ENCODE data around the gene ALAD.
A peak's percentile ranks its signal among the peaks of the same experiment; 100 is the strongest.
"Not testable (repeated sequence)": the region's sequence is repeated elsewhere in the genome, so short reads cannot be mapped to it uniquely, and the experiment has no call there.

The ALAD gene

GRCh38 chr9:113421726-113422125, 20.6 kb upstream of the ALAD start:
- H3K9ac ChIP-seq (ENCODE audit: low read depth, low read length), result no peak overlapping the region
- no peak overlapping the region for H3K4me3 ChIP-seq (ENCODE audit: low read length)
- H3K9me3 ChIP-seq (replicated peaks; ENCODE audit: low read length), result no peaks in the 10 kb centered on the region
- no peaks in the 10 kb centered on the region for H3K36me3 ChIP-seq (ENCODE audit: insufficient read depth, low read length)
- no peak overlapping the region for H3K4me2 ChIP-seq (ENCODE audit: low read length)
- peaks cover 25% of the 10 kb centered on the region for H3K27me3 ChIP-seq (ENCODE audit: control insufficient read depth, insufficient read depth, low read length)
- H3K4me1 ChIP-seq (ENCODE audit: control insufficient read depth, insufficient read depth, low read length), result no peaks in the 10 kb centered on the region

- Histone ChIP-seq H3K4me1 (ENCODE audit: control insufficient read depth, insufficient read depth, low read length) (no peaks in the 10 kb centered on the region), H3K36me3 (ENCODE audit: insufficient read depth, low read length) (no peaks in the 10 kb centered on the region), H3K4me3 (ENCODE audit: low read length) (no peak overlapping the region), H3K9ac (ENCODE audit: low read depth, low read length) (no peak overlapping the region), H3K4me2 (ENCODE audit: low read length) (no peak overlapping the region), H3K9me3 (replicated peaks; ENCODE audit: low read length) (no peaks in the 10 kb centered on the region), H3K27me3 (ENCODE audit: control insufficient read depth, insufficient read depth, low read length) (peaks cover 4% of the 10 kb centered on the region)
Observed at GRCh38 chr9:113417370-113417769, 16.3 kb upstream of the ALAD start.

- no peaks in the 10 kb centered on the region for H3K36me3 ChIP-seq (ENCODE audit: insufficient read depth, low read length)
- no peaks in the 10 kb centered on the region for H3K4me1 ChIP-seq (ENCODE audit: control insufficient read depth, insufficient read depth, low read length)
- H3K9ac ChIP-seq (ENCODE audit: low read depth, low read length), result no peak overlapping the region
- H3K4me2 ChIP-seq (ENCODE audit: low read length), result no peak overlapping the region
- no peak overlapping the region for H3K4me3 ChIP-seq (ENCODE audit: low read length)
- no peaks in the 10 kb centered on the region for H3K9me3 ChIP-seq (replicated peaks; ENCODE audit: low read length)
- peaks cover 4% of the 10 kb centered on the region for H3K27me3 ChIP-seq (ENCODE audit: control insufficient read depth, insufficient read depth, low read length)
Observed at GRCh38 chr9:113416149-113416721, 15.2 kb upstream of the ALAD start.

- Histone ChIP-seq H3K27me3 (ENCODE audit: control insufficient read depth, insufficient read depth, low read length) (no peaks in the 10 kb centered on the region), H3K4me2 (ENCODE audit: low read length) (peak within 1 kb of the TSS; percentile 91), H3K9ac (ENCODE audit: low read depth, low read length) (peak within 1 kb of the TSS; percentile 98), H3K4me1 (ENCODE audit: control insufficient read depth, insufficient read depth, low read length) (peaks cover 5% of the 10 kb centered on the region), H3K36me3 (ENCODE audit: insufficient read depth, low read length) (peaks cover 19% of the 10 kb centered on the region), H3K9me3 (replicated peaks; ENCODE audit: low read length) (no peaks in the 10 kb centered on the region), H3K4me3 (ENCODE audit: low read length) (peak within 1 kb of the TSS; percentile 89)
Observed at GRCh38 chr9:113410207-113410864, 9.3 kb upstream of the ALAD start, which contains the start of the genes C9orf43 and POLE3. Gene C9orf43, plus strand, starts transcription at chr9:113410747. Its CDS starts 2,747 bp downstream, at chr9:113413494. Gene POLE3, minus strand, starts transcription at chr9:113410675. Its CDS starts 382 bp downstream, at chr9:113410293.

- Histone ChIP-seq H3K9me3 (replicated peaks; ENCODE audit: low read length) (no peaks in the 10 kb centered on the region), H3K36me3 (ENCODE audit: insufficient read depth, low read length) (peaks cover 19% of the 10 kb centered on the region), H3K4me1 (ENCODE audit: control insufficient read depth, insufficient read depth, low read length) (peaks cover 5% of the 10 kb centered on the region), H3K27me3 (ENCODE audit: control insufficient read depth, insufficient read depth, low read length) (no peaks in the 10 kb centered on the region), H3K4me3 (ENCODE audit: low read length) (peak overlapping the region; percentile 89), H3K9ac (ENCODE audit: low read depth, low read length) (peak overlapping the region; percentile 98), H3K4me2 (ENCODE audit: low read length) (peak overlapping the region; percentile 91)
Observed at GRCh38 chr9:113409883-113410206, 8.8 kb upstream of the ALAD start.

GRCh38 chr9:113409481-113409880, 8.4 kb upstream of the ALAD start:
- Histone ChIP-seq H3K4me3 (ENCODE audit: low read length) (peak overlapping the region; percentile 89), H3K27me3 (ENCODE audit: control insufficient read depth, insufficient read depth, low read length) (no peaks in the 10 kb centered on the region), H3K4me2 (ENCODE audit: low read length) (peak overlapping the region; percentile 91), H3K36me3 (ENCODE audit: insufficient read depth, low read length) (peaks cover 19% of the 10 kb centered on the region), H3K4me1 (ENCODE audit: control insufficient read depth, insufficient read depth, low read length) (peaks cover 5% of the 10 kb centered on the region), H3K9me3 (replicated peaks; ENCODE audit: low read length) (no peaks in the 10 kb centered on the region), H3K9ac (ENCODE audit: low read depth, low read length) (peak overlapping the region; percentile 98)

- H3K4me3 ChIP-seq (ENCODE audit: low read length); H3K4me1 ChIP-seq (ENCODE audit: control insufficient read depth, insufficient read depth, low read length); H3K27me3 ChIP-seq (ENCODE audit: control insufficient read depth, insufficient read depth, low read length); H3K4me2 ChIP-seq (ENCODE audit: low read length); H3K9me3 ChIP-seq (replicated peaks; ENCODE audit: low read length); H3K9ac ChIP-seq (ENCODE audit: low read depth, low read length): not testable (repeated sequence)
- H3K36me3 ChIP-seq (ENCODE audit: insufficient read depth, low read length), result peaks cover 19% of the 10 kb centered on the region
Observed at GRCh38 chr9:113406873-113407511, 5.9 kb upstream of the ALAD start.

GRCh38 chr9:113406353-113406752, 5.3 kb upstream of the ALAD start:
- H3K36me3 ChIP-seq (ENCODE audit: insufficient read depth, low read length), result peaks cover 19% of the 10 kb centered on the region

GRCh38 chr9:113403646-113404045, 2.6 kb upstream of the ALAD start:
- Histone ChIP-seq H3K36me3 (ENCODE audit: insufficient read depth, low read length) (peaks cover 14% of the 10 kb centered on the region), H3K4me2 (ENCODE audit: low read length) (no peak overlapping the region), H3K4me3 (ENCODE audit: low read length) (no peak overlapping the region), H3K4me1 (ENCODE audit: control insufficient read depth, insufficient read depth, low read length) (peaks cover 16% of the 10 kb centered on the region), H3K9me3 (replicated peaks; ENCODE audit: low read length) (no peaks in the 10 kb centered on the region), H3K9ac (ENCODE audit: low read depth, low read length) (no peak overlapping the region), H3K27me3 (ENCODE audit: control insufficient read depth, insufficient read depth, low read length) (no peaks in the 10 kb centered on the region)

More at GRCh38 chr9:113406353-113406752, 5.3 kb upstream of the ALAD start:
- not testable (repeated sequence) for H3K9me3 ChIP-seq (replicated peaks; ENCODE audit: low read length); H3K4me2 ChIP-seq (ENCODE audit: low read length); H3K9ac ChIP-seq (ENCODE audit: low read depth, low read length); H3K27me3 ChIP-seq (ENCODE audit: control insufficient read depth, insufficient read depth, low read length); H3K4me3 ChIP-seq (ENCODE audit: low read length)
- H3K4me1 ChIP-seq (ENCODE audit: control insufficient read depth, insufficient read depth, low read length), result peaks cover 11% of the 10 kb centered on the region

GRCh38 chr9:113399646-113400200, 1.4 kb downstream of the ALAD start:
- Histone ChIP-seq H3K4me1 (ENCODE audit: control insufficient read depth, insufficient read depth, low read length) (peaks cover 25% of the 10 kb centered on the region), H3K4me3 (ENCODE audit: low read length) (no peak overlapping the region), H3K9ac (ENCODE audit: low read depth, low read length) (no peak overlapping the region), H3K4me2 (ENCODE audit: low read length) (peak overlapping the region; percentile 94), H3K36me3 (ENCODE audit: insufficient read depth, low read length) (peaks cover 5% of the 10 kb centered on the region), H3K9me3 (replicated peaks; ENCODE audit: low read length) (no peaks in the 10 kb centered on the region), H3K27me3 (ENCODE audit: control insufficient read depth, insufficient read depth, low read length) (no peaks in the 10 kb centered on the region)

GRCh38 chr9:113398796-113399195, 2.3 kb downstream of the ALAD start:
- Histone ChIP-seq H3K27me3 (ENCODE audit: control insufficient read depth, insufficient read depth, low read length) (no peaks in the 10 kb centered on the region), H3K4me3 (ENCODE audit: low read length) (no peak overlapping the region), H3K36me3 (ENCODE audit: insufficient read depth, low read length) (peaks cover 5% of the 10 kb centered on the region), H3K4me1 (ENCODE audit: control insufficient read depth, insufficient read depth, low read length) (peaks cover 25% of the 10 kb centered on the region), H3K9ac (ENCODE audit: low read depth, low read length) (peak overlapping the region; percentile 4), H3K4me2 (ENCODE audit: low read length) (peak overlapping the region; percentile 18), H3K9me3 (replicated peaks; ENCODE audit: low read length) (no peaks in the 10 kb centered on the region)
